HUES64 (cell line): ENCODE measurements around the gene METTL1.

ENCODE experiments used
- H3K27ac ChIP-seq: 2 replicates; pipeline ENCODE4 v1.7.0; 2013; ENCODE audit warnings: low read depth, low read length, inconsistent platforms
- H3K27me3 ChIP-seq: 2 replicates; pipeline ENCODE4 v1.6.1; 2013; ENCODE audit warnings: mild to moderate bottlenecking, low read length; ENCODE audit not compliant: insufficient read depth
- H3K36me3 ChIP-seq: 2 replicates; pipeline ENCODE4 v1.6.1; 2013; ENCODE audit warnings: mild to moderate bottlenecking, low read length; ENCODE audit not compliant: insufficient read depth
- H3K4me1 ChIP-seq: 2 replicates; pipeline ENCODE4 v1.6.1; 2013; ENCODE audit warnings: mild to moderate bottlenecking, low read length, moderate library complexity; ENCODE audit not compliant: insufficient read depth
- H3K4me3 ChIP-seq: 2 replicates; pipeline ENCODE4 v1.5.1; 2013; ENCODE audit warnings: mild to moderate bottlenecking, low read length, moderate library complexity
- H3K9ac ChIP-seq: 2 replicates; pipeline ENCODE4 v1.6.1; 2013; ENCODE audit warnings: mild to moderate bottlenecking, low read depth, low read length
- H3K9me3 ChIP-seq: 2 replicates; pipeline ENCODE4 v1.6.1; 2013; ENCODE audit warnings: low read depth, low read length; ENCODE audit not compliant: insufficient read depth
- WGBS: fragments of 150-250, 120-280 bp; methylation state at CpG from one replicate; pipeline ENCODE4 v1.1.7; 2013; ENCODE audit warnings: missing lambda C conversion rate; 5-methylcytosine and 5-hydroxymethylcytosine counted together

Gene METTL1

GRCh38 chr12:57811028-57811755, 39.3 kb upstream of the METTL1 start:
- H3K4me3 ChIP-seq, result no peak overlapping the region
- peaks cover 3% of the 10 kb centered on the region; the same call in 1 of the 2 replicates for H3K36me3 ChIP-seq
- no peak overlapping the region for H3K9ac ChIP-seq
- no peaks in the 10 kb centered on the region for H3K4me1 ChIP-seq
- no peaks in the 10 kb centered on the region for H3K9me3 ChIP-seq
- 92% methylated on average over 10 of the region's 10 CpGs for WGBS
- H3K27me3 ChIP-seq, result no peaks in the 10 kb centered on the region
- H3K27ac ChIP-seq, result no peak overlapping the region

- Histone ChIP-seq H3K9ac (no peak overlapping the region), H3K4me3 (no peak overlapping the region), H3K27ac (no peak overlapping the region), H3K27me3 (no peaks in the 10 kb centered on the region), H3K9me3 (no peaks in the 10 kb centered on the region), H3K36me3 (peaks cover 3% of the 10 kb centered on the region; the same call in 1 of the 2 replicates), H3K4me1 (no peaks in the 10 kb centered on the region)
- WGBS, result 90% methylated on average over 5 of the region's 5 CpGs
Measured at GRCh38 chr12:57810450-57810849, 38.5 kb upstream of the METTL1 start.

DNA sequence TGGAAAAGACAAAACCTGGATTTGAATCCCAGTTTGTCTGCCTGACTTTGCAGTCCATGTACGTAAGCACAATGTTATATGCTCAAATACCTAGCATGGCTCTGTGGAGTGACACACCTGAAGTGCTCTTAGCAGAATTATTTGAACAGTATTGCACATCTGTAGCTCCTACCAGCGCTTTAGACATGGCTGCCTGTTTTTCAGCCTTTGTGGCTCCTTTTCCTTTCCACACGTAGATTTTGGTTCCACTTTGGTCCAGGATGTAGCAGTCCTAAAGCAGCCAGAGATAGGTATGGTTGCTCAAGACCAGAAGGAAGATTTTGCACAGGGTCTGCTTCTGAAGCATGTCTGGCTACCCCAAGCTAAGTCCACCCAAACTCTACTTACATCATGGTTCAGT, 37.5 kb upstream of the METTL1 start:
- H3K4me1 ChIP-seq, result no peaks in the 10 kb centered on the region
- H3K4me3 ChIP-seq, result no peak overlapping the region
- H3K27me3 ChIP-seq, result no peaks in the 10 kb centered on the region
- H3K36me3 ChIP-seq, result peaks cover 3% of the 10 kb centered on the region; the same call in 1 of the 2 replicates
- H3K9me3 ChIP-seq, result no peaks in the 10 kb centered on the region
- WGBS, result 96% methylated on average over 3 of the region's 3 CpGs
- H3K27ac ChIP-seq, result no peak overlapping the region
- H3K9ac ChIP-seq, result no peak overlapping the region

DNA sequence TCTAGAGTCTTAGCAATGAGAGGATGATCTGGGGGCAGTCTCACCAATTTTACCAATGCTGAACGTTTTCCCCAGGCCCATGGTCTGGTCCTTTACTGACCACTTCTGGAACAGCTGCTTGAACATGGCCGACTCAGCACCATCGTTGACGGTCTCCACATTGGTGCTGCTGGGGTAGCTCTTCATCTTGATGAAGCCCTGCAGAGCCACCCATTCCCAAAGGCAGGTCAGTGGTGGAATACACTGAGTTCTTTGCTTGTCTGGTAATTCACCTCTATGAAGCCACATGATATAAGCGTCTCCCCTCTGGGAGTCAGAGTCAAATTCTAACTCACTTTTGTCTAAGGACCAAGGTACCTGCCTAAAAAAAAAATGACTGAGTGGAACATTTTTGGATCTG, 36.4 kb upstream of the METTL1 start:
- H3K27ac ChIP-seq, result no peak overlapping the region
- H3K9ac ChIP-seq, result no peak overlapping the region
- H3K27me3 ChIP-seq, result no peaks in the 10 kb centered on the region
- 89% methylated on average over 5 of the region's 5 CpGs for WGBS
- H3K9me3 ChIP-seq, result no peaks in the 10 kb centered on the region
- H3K36me3 ChIP-seq, result peaks cover 3% of the 10 kb centered on the region; the same call in 1 of the 2 replicates
- H3K4me3 ChIP-seq, result no peak overlapping the region
- no peaks in the 10 kb centered on the region for H3K4me1 ChIP-seq

DNA sequence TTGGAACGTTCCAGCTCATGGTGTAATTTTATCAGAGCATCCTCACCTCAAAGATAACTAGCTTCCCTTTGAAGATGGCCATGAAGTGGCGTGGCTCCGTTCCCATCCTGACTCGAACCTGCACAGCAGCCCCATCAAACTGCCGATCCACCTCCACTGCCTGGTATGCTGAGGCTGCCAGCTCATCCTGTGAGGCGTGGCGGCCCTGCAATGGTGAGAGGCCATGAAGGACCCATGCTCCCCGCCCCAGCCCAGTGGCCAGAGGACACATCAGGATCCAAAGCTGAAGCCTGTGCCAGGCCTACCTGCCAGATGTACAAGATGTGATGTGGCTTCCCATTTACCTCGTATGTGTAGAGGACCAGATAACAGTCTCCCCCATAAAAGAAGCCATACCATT, 35.4 kb upstream of the METTL1 start:
- no peak overlapping the region for H3K9ac ChIP-seq
- H3K36me3 ChIP-seq, result peaks cover 3% of the 10 kb centered on the region; the same call in 1 of the 2 replicates
- 94% methylated on average over 9 of the region's 9 CpGs for WGBS
- H3K27me3 ChIP-seq, result no peaks in the 10 kb centered on the region
- H3K4me1 ChIP-seq, result no peaks in the 10 kb centered on the region
- H3K27ac ChIP-seq, result no peak overlapping the region
- no peak overlapping the region for H3K4me3 ChIP-seq
- no peaks in the 10 kb centered on the region for H3K9me3 ChIP-seq

GRCh38 chr12:57806677-57807076, 34.8 kb upstream of the METTL1 start:
- Histone ChIP-seq H3K4me1 (no peaks in the 10 kb centered on the region), H3K27ac (no peak overlapping the region), H3K4me3 (no peak overlapping the region), H3K27me3 (no peaks in the 10 kb centered on the region), H3K9ac (no peak overlapping the region), H3K36me3 (peaks cover 3% of the 10 kb centered on the region; the same call in 1 of the 2 replicates), H3K9me3 (no peaks in the 10 kb centered on the region)
- 90% methylated on average over 2 of the region's 3 CpGs for WGBS

DNA sequence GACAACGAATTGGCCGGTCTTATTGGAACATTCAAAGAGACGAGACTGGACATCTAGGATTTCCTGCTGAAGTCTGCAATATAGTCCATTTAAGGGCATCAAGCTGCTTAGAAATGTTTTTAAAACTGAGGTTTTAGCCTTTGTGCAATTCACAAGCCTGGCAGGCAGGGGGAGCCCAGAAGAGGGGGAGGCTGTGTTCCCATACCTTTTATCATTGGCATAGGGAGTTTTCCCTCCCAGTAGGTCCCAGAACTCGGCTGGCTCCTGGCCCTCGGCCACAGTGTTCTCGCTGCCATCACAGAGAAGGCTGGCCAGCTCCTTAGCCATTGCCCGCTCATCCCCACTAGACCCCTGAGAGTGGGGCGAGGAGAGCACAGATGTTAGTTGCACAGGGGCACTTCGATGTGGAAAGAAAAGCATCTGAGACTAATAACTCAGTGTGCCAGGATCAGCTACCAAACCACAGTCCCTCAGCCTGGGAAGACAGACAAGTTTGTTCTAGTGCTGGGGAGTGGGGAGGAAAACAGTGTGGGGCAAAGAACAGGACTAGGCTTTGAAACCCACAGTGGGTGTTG, 31.5 kb upstream of the METTL1 start:
- Histone ChIP-seq H3K4me1 (no peaks in the 10 kb centered on the region), H3K9ac (no peak overlapping the region), H3K36me3 (peaks cover 3% of the 10 kb centered on the region; the same call in 1 of the 2 replicates), H3K27ac (no peak overlapping the region), H3K4me3 (no peak overlapping the region), H3K9me3 (no peaks in the 10 kb centered on the region), H3K27me3 (no peaks in the 10 kb centered on the region)
- 71% methylated on average over 9 of the region's 9 CpGs for WGBS

DNA sequence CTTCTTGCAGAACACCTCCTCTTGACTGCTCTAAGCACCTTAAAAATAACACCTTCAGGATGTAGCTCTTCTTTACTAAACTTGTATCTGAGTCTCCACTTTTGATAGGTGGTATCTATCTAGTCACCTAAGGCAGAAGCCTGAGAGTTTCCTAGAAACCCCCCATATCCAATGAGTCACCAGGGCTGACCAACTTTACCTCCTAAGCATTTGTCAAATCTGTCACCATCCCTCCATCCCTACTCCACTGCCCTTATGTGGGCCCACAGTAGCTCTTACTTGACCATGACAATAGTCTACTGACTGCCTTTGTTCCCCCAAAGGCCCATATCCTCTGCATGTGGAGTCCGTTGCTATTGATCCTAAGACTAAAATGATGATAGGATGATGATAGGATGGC, 30.7 kb upstream of the METTL1 start:
- H3K36me3 ChIP-seq, result peaks cover 4% of the 10 kb centered on the region; the same call in 1 of the 2 replicates
- no peaks in the 10 kb centered on the region for H3K9me3 ChIP-seq
- 73% methylated on average over 1 of the region's 1 CpG for WGBS
- no peak overlapping the region for H3K9ac ChIP-seq
- H3K27ac ChIP-seq, result no peak overlapping the region
- no peak overlapping the region for H3K4me3 ChIP-seq
- H3K27me3 ChIP-seq, result no peaks in the 10 kb centered on the region
- H3K4me1 ChIP-seq, result no peaks in the 10 kb centered on the region

DNA sequence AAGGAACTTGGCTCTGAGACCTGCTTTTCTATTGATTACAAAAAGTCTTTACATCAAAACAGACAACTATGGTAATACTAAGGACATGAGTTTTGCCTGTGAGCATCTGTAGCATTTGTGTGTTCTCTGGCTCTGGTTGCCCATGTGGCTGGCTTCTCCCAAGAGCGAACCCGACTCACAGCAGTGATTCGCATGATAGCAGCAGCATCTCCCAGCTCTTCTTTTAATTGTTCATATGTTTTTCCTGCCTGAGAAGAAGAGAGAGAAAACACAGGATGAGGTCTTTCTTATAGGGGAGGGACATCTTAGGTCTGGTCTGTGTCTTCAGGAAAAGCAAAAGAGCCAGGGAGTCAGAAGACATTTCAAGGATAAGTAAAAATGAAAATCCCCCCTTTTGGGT, 29.1 kb upstream of the METTL1 start:
- WGBS, result 95% methylated on average over 3 of the region's 3 CpGs

DNA sequence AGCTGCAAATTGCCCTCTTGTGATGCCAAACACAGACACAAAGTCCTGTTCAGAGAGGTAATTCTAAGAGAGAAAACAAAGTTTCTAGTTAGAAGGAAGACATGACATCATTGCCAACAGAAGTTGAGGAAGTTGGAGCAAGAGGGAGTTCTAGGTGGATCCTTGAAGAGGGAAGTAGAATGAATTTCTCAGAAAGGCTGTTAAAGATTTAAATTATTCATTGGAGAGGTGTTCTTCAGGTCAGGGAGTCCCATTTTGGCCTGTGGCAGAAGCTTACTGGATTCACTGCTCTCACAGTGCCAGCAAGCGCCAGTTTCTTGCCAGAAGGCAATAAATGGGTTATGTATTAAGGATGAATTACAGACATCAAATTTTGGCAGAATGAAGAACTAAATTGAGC, 26.0 kb upstream of the METTL1 start:
- H3K4me1 ChIP-seq, result no peaks in the 10 kb centered on the region
- H3K4me3 ChIP-seq, result no peak overlapping the region
- H3K27me3 ChIP-seq, result no peaks in the 10 kb centered on the region
- H3K36me3 ChIP-seq, result peaks cover 44% of the 10 kb centered on the region
- H3K9ac ChIP-seq, result no peak overlapping the region
- no peak overlapping the region for H3K27ac ChIP-seq
- 98% methylated on average over 1 of the region's 1 CpG for WGBS
- H3K9me3 ChIP-seq, result no peaks in the 10 kb centered on the region

More for the DNA sequence above, 29.1 kb upstream of the METTL1 start:
- Histone ChIP-seq H3K27ac (no peak overlapping the region), H3K9ac (no peak overlapping the region), H3K27me3 (no peaks in the 10 kb centered on the region), H3K36me3 (peaks cover 20% of the 10 kb centered on the region), H3K4me3 (no peak overlapping the region), H3K4me1 (no peaks in the 10 kb centered on the region), H3K9me3 (no peaks in the 10 kb centered on the region)

DNA sequence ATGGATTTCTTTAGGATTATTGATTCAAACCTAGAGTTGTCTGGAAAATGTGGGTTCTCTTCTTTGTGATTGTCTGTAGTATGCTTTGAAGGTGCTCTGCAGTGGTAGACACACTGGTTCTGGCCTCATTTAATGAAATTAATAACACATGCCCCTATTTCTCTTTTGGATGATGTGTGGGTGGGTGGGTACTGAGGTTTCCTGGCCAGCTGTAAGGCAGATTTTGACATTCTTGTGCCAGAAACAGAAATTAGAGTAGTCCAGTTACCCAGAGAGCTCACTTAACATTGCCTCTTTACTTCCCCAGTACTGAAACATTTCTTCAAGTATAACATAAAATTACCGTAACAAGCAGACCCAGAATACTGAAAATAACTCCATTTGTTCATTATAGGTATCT, 25.1 kb upstream of the METTL1 start:
- H3K9ac ChIP-seq, result no peak overlapping the region
- no peaks in the 10 kb centered on the region for H3K4me1 ChIP-seq
- no peak overlapping the region for H3K27ac ChIP-seq
- 100% methylated on average over 1 of the region's 1 CpG for WGBS
- H3K4me3 ChIP-seq, result no peak overlapping the region
- no peaks in the 10 kb centered on the region for H3K9me3 ChIP-seq
- peaks cover 54% of the 10 kb centered on the region for H3K36me3 ChIP-seq
- H3K27me3 ChIP-seq, result no peaks in the 10 kb centered on the region
